ENCODE measurements around the gene CRIP1.

Gene CRIP1

DNA sequence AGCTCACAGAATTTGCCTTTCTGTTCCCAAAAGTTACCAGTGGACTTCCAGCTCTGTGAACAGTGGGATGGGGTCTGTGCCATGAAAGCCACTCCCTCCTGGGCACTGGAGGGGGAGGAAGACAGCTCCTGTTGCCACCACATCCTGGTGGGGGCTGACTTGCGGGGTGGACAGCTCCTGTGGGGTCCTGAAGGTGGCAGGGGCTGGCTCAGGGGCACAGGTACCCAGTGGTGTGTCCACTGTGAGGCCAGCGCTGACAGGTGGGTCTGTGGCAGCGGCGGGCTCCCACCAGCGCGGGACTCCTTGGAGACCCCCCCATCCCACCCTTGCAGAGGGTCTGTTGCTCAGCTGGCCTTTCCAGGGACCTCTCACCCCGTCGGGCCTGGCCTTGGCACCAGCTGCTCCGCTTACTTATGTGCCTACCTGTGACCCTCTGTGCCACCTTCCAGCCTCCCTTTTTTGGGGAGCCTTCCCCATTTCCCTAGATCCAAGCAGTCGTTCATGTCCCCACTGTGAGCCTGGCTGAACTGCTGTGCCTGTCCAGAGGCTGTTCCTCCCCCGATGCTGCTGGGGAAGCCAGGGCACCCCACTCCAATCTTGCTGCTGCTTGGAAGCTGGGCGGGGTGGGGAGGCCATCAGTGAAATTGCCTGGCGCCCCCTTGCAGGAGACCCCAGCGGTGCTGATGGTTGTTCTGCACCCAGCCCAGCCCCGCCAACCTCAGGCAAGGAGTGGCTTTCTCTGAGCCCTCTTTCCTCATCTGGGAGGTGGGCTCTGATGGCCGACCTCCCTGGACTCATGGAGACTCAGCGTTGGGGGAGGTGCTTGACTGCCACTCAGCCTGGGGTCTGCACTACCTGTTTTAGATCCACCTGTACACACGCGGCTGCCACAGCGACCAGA, 6.5 kb downstream of the CRIP1 start:
- DNase-seq (ENCODE audit: low read depth): no peak

DNA sequence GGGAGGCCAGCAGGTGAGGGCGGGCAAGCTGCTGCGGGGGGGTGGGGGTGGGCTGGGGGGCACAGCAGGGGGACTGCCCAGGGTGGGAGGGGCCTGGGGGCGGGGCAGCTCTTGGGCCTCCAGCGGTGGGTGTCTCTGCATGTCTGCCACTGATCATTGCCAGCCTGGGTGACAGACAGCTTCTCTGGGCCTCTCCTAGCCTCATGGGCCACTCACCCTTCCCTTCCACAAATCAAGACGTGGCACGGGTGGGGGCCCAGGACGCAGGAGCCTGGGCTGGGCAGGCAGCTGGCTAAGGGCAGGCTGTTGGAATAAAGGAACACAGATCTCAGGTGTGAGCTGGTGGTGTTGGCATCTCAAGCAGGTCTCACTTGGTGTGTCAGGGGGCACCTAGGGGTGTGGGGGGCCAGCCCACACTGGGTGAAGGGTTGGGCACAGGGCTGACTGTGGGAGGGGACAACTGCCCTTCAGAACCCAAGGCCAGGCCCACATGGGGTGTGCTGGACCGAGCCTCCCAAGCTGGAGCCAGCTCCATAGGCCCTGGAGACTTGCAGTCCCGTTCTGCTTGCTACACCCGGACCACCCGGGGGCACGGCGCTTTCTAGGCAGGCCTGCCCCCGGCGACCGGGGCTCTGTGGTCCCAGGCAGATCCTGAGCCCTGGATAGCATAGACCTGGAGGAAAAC, 7.4 kb downstream of the CRIP1 start:
- no peak for DNase-seq (ENCODE audit: low read depth)

DNA sequence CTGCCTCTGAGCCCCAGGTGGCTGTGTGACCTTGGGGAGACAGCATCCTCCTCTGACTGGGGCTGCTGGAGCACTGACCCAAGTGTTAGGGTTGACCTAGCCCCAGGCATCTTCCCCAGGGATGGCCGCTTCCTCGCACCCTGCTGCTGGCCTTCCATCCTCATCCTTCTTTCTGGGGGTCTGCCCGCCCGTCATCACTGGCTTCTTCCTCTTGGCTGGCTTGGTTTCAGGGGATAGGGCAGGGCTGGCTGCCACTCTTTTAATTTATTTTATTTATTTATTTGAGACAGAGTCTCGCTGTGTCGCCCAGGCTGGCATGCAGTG, 7.9 kb downstream of the CRIP1 start:
- no peak for DNase-seq (ENCODE audit: low read depth)

DNA sequence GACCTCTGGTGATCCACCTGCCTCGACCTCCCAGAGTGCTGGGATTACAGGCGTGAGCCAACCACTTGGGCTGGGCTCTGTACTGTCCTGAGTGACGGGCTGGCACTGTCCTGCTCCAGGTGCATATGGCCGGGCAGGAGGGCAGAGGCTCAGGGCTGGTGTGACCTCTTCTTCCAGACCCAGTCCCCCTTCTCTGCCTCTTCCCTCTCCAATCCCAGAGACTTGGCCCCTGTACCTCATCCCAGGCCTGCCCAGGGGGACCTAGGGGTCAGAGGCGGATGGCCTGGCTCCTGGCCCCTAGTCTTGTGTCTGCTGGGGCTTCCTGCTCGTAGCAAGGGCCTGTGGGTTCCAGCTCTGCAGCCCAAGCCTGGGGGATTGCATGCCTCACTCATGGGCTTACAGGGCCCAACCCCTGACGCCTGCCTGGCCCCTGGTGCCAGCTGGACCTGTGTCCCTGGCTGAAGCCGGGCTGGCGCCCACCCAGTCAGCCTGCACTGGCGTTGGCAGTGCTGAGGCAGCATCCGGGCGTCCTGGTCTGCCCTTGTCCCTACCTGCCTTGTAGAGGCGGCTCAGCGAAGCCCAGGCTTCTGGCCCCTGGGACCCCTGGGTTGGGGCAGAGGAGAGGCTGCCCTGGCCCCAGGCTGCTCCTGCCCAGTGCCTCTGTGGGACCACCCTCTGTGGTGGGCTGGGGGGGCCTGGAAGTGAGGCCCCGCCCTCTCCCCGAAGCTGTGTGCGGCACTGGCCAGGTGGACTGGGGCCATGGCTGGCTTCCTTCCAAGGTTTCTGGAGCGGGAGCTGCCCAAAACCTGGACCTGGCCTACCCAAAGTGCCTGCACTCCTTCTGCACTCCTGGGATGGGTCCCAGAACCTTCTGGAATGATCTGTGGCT, 8.7 kb downstream of the CRIP1 start:
- no peak for DNase-seq (ENCODE audit: low read depth)

DNA sequence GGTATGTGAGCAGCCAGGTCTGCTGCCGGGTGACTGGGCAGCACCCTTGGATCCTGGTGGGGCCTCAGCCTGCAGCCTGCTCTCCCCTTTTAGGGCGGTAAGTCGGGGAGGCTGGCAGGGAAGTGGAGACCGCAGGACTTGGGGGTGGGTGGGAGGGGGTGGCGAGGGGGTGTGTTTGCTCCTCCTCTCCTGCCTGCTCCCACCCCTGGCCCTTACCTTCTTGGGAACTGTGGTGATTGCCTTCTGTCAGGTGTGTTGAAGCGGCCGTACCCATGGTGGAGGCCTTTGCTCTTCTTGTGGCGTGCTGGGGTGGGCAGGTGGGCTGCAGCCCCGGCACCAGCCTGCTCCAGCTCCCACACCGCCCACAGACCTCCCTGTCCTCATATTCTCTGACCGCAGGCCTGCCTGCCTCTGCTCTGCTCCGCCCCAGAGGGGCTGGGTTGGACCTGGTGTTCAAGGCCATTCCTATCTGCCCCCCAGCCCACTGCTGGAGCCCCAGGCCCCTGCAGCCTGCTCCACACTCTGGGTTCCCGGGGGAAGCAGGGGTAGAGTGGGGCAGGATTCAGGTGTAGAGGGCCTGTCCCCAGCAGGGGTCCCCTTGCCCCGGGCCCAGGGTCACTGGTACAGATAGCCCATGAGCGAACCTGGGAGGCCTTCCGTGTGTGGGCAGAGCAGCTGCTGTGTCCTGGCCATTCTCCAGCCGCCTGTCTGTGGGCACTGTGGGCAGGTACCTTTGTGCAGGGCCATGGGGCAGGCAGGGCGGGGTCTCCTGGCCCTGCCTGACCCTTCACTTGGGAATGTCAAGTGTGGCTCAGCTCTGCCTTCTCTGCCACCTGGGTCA, 9.5 kb downstream of the CRIP1 start:
- DNase-seq (ENCODE audit: low read depth): no peak

DNA sequence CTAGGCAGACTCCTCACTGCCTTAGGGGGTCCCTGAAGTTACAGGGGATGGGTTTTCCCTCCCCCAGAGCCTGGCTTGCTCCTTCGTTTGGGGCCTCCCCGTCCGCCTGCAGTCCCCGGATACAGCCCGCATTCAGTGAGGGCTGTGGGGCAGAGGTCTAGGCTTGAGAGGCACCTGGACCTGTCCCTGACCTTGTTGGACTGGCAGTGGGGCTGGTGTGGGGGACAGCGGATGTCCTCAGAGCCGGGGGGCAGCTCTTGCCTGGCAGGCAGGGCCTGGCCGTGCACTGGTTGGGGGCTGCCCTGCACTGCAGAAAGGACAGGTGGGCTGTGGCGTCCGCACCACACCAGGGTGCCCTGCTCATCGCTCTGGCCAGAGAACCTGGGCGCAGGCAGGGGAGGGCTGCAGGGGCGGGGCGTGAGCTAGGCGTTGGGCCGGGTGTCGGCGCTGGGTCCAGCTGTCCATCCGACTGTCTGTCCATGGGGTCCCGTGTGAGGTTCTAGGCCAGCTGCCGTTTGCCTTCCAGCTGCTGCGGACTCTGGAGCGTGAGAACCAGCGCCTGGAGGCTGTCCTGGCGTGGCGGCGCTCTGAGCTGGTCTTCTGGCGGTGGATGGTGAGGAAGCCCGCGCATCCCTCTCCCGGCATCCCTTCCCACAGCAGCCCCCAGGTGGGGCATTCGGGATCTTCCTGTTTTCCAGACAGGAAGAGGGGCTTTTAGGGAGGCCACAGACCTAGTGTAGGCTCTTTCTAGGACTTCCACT, 10.3 kb downstream of the CRIP1 start:
- DNase-seq (ENCODE audit: low read depth): no peak

DNA sequence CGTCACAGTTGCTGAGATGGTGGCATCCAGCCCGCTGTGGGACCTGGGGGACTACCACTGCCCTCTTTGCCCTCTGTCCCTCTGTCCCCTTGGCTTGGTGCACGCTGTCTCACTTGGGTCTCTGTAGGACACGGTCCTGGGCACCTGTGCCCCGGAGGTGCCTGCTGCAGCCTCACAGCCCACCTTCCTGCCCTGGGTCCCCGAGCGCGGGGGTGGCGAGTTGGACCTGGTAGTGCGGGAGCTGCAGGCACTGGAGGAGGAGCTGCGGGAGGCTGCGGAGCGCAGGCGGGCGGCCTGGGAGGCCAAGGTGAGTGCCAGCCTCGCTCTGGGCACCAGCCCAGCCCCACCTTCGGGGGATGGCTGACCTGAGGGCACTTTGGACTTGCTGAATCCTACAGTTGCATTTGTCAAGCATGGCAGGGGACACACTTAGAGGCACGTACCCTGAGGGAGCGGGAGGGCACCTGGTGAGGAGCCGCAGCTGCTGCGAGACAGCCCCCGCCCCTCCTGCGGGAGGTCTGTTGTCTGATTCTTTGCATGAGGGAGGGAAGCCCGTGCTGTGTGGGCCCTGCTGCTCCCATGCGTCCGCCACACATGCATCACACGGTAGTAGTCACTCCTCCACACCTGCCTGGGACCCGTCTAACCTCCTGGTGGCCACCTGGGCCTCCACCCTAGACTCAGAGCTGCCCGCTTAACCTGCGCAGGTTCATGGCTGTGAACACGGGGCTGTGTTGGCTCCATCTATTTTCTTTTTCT, 11.2 kb downstream of the CRIP1 start:
- no peak for DNase-seq (ENCODE audit: low read depth)

DNA sequence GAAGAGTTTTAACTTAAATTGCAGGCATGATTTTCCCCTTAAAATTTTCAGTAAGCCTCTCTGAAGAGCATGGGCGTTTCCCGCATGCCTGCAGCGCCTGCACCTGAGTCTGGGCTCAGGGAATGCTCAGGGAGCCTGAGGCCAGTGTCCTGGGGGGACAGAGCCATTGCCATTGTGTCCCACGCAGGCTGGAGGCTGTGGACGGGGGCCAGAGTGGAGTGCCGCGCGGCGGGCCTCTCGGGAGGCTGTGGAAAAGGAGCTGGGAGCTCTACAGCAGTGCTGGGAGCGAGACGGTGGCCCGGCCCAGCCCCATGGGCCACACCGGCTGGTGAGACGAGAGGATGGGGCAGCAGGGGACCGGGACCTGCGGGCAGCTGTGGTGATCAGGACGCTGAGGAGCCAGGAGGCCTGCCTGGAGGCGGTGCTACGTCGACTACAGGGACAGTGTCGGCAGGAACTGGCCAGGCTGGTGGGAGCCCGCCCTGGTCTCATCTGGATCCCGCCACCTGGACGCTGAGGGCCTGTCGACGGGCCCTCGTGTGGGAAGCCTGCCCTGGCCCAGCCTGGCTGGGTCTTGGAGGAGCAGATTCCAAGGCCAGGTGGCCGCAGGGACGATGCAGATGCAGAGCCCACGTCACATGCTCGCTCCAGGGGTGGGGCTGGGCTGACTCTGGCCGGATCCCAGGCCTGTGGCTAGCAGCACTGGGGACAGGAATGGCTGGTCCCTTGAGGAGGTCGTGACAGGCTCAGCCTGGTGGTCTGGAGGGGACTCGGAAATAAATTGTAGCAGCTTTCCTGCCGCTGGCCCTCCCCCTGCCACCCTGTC, 12.0 kb downstream of the CRIP1 start:
- DNase-seq (ENCODE audit: low read depth): no peak

DNA sequence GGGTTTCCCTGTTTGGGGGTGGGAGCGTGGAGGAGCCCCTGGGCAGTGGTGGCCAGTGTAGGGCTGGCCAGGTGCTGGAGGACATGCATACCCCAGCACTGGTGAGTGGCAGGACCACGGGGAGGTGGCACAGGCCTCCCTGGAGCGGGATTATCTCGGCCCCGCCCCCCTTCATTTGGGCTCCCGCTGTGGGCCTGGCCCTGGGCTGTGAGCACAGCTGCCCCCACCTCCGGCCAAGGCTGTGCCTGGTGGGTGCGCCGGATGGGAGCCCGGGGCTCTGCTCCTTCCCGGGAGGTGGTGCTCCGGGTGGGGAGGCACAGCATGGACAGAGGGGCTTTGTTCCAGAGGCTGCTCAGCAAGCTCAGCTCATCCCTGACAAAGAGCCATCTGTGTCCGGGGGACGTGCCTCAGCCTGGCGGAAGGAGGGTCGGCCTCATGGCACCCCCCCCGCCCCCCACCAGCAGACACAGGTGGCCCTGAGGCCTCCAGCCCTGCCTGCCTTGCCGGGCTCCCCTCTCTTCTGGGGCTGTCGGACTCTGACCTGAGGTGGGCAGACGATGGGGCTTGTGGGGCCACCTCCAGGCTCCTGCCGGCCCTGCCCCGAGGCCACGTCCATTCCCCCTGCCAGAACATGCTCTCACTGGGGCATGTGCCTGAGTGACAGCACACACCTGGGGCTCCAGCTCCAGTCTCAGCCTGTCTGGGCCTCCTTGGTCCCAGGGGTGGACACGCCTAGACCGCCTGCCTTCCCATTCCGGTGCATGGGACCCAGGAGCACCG, 12.8 kb downstream of the CRIP1 start:
- DNase-seq (ENCODE audit: low read depth): no peak

DNA sequence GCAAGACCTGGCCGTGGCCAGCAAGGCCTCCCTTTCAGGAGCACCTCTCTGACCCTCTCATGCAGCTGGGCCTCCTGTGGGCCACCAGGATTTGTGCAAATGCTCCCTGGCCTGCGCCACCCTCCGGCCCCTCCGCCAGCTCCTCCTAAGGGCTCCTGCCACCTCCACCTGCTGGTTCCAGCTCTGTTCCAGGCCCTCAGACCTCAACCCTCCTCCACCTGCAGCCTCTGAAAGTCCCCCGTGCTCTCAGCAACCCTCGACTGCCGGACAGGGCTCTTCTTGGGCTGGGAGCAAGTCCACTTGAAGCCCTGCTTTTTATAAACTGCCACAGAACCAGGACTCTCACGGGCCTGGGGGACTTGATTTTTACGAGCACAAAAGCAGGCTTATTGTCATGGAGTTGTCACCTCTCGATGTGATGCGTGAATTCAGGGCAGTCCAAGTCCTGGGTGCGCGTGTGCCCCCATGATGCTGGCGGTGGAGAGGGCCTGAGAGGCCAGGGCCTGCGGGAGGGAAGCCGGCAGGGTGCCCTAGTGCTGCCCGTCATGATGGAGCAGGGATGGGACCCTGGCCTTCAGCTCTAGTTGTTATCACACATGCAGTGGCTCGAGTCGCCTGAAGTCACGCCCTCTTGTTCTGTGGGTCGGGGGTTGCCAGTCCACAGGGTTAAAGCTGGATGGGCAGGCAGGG, 13.5 kb downstream of the CRIP1 start:
- DNase-seq (ENCODE audit: low read depth): no peak

DNA sequence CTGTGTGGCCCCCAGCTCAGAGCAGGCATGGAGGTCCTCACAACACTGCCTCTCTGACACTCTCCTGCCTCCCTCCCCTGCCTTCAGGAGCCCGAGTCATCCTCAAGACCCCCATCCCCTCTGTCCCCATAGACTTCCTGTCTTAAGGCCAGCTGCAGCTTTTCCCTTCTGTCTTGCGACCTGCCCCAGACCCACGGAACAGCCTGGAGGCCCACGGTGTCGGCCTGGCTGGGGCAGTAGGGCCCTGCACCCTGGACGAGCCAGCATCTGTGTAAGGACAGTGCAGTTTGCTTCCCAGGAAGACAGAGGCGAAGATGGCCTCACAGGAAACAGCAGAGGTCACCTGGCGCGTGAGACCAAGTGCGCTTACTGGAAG, 14.0 kb downstream of the CRIP1 start:
- no peak for DNase-seq (ENCODE audit: low read depth)

DNA sequence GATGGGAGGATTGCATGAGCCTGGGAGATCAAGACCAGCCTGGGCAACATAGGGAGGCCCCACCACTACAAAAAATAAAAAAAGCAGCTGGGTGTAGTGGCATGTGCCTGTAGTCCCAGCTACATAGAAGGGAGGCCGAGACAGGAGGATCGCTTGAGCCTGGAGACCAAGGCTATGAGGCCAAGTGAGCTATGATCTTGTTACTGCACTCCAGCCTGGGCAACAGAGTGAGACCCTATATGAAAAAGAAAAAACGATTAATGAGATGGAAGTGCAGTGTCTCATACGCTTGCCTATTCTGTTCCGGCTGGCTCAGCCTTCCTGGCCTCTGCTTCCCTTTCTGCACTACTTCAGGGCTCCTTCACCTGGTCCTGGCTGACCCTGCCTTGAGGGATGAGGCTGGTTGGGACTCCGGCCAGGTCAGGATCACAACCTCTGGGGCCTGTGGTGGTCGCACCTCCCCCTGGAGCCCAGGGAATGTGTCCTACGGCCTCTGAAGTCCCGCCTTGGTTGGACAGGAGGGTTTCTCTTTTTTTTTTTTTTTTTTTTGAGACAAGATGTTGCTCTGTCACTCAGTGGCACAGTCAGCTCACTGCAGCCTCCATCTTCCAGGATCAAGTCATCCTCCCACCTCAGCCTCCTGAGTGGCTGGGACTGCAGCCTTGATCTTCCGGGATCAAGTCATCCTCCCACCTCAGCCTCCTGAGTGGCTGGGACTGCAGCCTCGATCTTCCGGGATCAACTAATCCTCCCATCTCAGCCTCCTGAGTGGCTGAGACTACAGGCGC, 15.0 kb downstream of the CRIP1 start:
- no peak for DNase-seq (ENCODE audit: low read depth)

DNA sequence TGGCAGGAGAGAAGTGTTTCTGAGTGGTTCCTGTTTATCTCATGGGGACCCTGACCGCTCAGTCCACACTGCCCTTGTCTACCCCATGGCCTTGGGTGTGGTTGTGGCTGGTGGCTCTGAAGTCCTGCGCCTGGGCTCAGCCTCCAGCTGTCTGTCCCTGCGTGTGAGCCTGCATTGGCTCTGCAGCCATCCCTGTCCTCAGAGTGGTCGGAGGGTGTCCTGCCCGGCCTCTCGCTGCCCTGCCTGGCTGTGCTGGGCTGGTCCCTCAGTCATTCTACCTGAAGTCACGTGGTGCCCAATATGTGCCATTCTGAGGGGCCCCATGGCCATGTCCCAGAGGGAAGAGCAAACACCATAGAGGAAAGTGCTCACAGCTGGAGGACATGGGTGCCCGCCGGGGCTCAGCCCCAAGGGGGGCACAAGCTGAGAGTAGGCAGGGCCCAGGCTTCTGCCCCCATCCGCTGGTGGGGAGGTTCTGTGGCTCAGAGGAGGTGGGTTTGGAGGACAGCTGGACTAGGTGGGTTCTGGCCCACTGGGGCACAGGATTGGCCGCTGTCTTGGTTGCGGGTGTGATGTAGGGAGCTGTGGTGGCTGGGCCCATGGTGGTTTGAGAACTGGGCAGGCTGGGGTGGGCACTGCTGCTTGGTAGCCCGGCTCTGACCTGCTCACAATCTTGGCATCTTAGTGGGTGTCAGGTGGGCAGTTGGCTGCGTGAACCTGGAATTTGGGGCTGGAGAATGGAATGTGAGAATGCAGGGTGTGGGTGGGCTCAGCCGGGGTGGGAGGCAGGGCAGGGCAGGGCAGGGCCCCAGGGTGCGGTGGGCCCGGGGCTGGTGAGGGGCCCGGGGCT, 16.0 kb downstream of the CRIP1 start:
- DNase-seq (ENCODE audit: low read depth): no peak

DNA sequence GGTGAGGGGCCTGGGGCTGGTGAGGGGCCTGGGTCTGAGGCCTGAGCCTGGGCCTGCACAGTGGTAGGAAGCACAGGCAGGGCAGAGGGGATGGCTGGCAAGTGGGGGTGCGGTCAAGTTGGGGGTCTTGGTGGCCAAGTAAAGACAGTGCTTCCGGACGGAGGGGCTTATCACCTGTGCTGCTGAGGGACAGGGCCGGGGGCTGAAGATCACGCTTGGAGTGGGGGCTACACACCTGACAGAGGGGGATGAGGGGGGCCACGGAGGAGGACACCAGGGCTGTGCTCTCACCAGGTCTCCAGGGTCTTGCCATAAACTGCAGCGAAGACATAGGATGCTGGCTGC, 16.6 kb downstream of the CRIP1 start:
- DNase-seq (ENCODE audit: low read depth): no peak

DNA sequence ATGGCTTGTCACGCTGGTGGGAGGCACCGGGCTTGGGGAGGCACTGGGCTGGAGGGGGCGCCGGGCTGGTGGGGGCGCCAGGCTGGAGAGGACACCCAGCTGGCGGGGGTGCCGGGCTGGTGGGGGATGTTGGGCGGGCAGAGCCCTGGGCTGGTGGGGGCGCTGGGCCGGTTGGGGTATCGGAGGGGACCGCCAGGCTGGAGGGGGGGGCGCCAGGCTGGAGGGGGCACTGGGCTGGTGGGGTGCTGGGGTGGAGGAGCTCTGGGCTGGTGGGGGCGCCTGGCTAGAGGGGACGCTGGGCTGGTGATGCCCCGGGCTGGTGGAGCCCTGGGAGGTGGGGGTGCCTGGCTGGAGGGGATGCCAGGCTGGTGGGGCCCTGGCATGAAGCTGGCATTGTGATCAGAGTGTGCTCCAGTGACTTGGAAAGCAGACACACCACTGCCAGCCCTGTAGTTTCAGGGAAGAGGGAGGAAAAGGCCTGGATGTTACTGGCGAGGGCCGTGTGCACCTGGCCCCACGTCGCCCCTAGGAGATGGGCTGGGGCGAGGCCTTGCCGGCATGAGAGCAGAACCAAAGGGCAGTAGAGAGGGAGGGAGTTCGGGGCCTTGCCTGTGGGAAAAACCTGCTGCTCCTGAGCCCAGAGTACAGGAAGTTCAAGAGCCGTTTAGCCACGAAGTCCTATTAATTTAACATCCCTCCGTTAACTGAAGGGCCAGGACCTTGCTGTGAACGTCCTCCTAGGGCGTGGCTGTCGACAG, 17.4 kb downstream of the CRIP1 start:
- DNase-seq (ENCODE audit: low read depth): no peak

DNA sequence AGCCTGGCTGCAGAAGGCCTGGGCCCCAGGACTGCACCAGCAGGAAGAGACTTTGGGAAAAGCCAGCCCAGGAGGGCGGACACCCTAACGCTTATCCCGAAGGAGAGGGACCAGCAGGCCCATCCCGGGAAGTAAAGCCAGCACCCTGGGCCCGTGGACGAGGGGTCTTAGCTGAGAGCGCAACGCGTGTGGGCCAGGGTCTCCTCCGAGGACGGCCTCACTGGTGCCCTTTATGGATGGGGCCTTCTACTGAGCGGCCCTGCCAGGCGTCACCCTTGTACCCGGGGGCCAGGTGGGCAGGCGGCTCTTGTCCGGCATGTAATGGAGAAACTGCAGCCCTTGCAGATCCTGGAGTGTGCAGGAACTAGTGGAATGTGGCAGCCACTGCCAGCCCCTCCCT, 18.4 kb downstream of the CRIP1 start:
- no peak for DNase-seq (ENCODE audit: low read depth)
